ENCODE measurements around the gene OVOL1. TPM values are rescaled to one million over a fixed set of nuclear protein-coding genes. Genes with fewer than 3 reads are reported as not detected.
"Not testable (repeated sequence)": the region's sequence is repeated elsewhere in the genome, so short reads cannot be mapped to it uniquely, and the experiment has no call there.

Gene OVOL1
- total and polyA plus RNA-seq, 10 donors: 0.03 to 0.47 (median 0.10) TPM; not detected in 6

DNA sequence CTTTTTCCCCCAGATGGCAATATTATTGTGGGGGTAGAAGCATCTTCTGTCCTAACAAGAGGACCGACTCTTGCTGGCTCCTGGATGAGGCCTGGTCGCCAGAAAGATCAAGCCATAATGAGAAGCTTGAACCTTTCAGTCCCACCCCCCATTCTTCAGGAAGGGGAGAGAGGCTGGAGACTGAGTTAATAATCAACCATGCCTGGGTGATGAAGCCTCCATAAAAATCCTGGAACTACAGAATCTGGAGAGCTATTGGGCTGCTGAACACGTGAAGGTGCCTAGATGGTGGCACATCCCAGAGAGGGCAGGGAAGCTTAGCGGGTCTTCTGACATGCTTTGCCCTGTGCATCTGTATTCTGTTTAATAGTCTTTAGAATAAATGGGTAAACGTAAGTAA, 22.4 kb upstream of the OVOL1 start:
- intact Hi-C loops (cut with DNase I; ENCODE audit: low total_unique reads): no loop called here
- TF ChIP-seq POLR2AphosphoS5 (IDR thresholded peaks at IDR 0.05): no peak
- TF ChIP-seq, protein P1, sequence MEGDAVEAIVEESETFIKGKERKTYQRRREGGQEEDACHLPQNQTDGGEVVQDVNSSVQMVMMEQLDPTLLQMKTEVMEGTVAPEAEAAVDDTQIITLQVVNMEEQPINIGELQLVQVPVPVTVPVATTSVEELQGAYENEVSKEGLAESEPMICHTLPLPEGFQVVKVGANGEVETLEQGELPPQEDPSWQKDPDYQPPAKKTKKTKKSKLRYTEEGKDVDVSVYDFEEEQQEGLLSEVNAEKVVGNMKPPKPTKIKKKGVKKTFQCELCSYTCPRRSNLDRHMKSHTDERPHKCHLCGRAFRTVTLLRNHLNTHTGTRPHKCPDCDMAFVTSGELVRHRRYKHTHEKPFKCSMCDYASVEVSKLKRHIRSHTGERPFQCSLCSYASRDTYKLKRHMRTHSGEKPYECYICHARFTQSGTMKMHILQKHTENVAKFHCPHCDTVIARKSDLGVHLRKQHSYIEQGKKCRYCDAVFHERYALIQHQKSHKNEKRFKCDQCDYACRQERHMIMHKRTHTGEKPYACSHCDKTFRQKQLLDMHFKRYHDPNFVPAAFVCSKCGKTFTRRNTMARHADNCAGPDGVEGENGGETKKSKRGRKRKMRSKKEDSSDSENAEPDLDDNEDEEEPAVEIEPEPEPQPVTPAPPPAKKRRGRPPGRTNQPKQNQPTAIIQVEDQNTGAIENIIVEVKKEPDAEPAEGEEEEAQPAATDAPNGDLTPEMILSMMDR (IDR thresholded peaks at IDR 0.05 in 8 of 11, conservative IDR thresholded peaks at IDR 0.05 in 3 of 11): no peak
- TF ChIP-seq POLR2A (IDR thresholded peaks at IDR 0.05): no peak
- WGBS, 5 donors: 82 to 92% (median 89%) methylated on average over 5 of the region's 5 CpGs
- H3K27ac ChIP-seq: no peak overlapping the region
- H3K4me1 ChIP-seq: peaks cover 0 to 7% (median 1%) of the 10 kb centered on the region in 6 donors
- DNase-seq: no peak
- peaks cover 0 to 15% (median 0%) of the 10 kb centered on the region in 7 donors for H3K27me3 ChIP-seq (replicated peaks in 1 of 7)
- no peak overlapping the region for H3K4me3 ChIP-seq
- H3K9me3 ChIP-seq: no peaks in the 10 kb centered on the region
- no peaks in the 10 kb centered on the region for H3K36me3 ChIP-seq

DNA sequence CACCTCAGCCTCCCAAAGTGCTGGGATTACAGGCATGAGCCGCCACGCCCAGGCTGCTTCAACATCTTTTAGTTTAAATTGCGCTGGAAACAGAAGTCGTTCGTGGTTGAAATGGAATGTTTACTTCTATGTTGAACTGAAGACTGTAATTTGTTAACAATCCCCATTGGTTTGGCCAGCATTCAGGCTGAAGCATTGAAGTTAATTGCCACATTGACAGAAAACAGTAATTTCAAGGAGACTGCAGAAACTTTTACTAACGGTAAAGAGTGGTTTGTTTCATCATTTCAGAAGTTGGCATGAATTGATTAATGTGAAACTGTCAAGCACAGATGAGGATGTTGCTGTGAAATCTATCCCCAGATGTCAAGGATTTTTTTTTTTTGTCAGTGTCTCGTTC, 20.3 kb upstream of the OVOL1 start:
- intact Hi-C loops (cut with DNase I; ENCODE audit: low total_unique reads): no loop called here
- Histone ChIP-seq H3K9me3 (no peaks in the 10 kb centered on the region), H3K4me3 (no peak overlapping the region), H3K4me1 (peaks cover 0 to 19% (median 9%) of the 10 kb centered on the region in 6 donors), H3K36me3 (no peaks in the 10 kb centered on the region), H3K27ac (no peak overlapping the region), H3K27me3 (replicated peaks in 1 of 7) (no peaks in the 10 kb centered on the region)
- DNase-seq: no peak
- 28 to 57% (median 47%) methylated on average over 7 of the region's 7 CpGs for WGBS, 5 donors
- TF ChIP-seq, protein P1 (IDR thresholded peaks at IDR 0.05 in 8 of 11, conservative IDR thresholded peaks at IDR 0.05 in 3 of 11): no peak
- TF ChIP-seq POLR2A (IDR thresholded peaks at IDR 0.05): no peak
- TF ChIP-seq POLR2AphosphoS5 (IDR thresholded peaks at IDR 0.05): no peak

DNA sequence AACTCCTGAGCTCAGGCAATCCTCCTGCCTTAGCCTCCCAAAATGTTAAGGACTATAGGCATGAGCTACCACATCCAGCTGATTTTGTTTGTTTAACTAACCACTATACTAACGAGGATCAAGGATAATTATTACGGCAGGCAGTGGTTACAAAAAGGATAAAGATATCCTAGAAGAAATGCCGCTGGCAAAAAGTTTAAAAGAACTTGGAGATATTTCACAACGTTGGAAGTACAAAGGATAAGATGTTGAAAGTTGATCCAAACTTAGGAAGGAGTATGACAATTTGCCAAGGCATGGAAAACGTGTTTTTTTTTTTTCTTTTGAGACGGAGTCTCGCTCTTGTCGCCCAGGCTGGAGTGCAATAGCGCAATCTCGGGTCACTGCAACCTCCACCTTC, 19.5 kb upstream of the OVOL1 start:
- H3K4me3 ChIP-seq: no peak overlapping the region
- 73 to 85% (median 83%) methylated on average over 10 of the region's 10 CpGs for WGBS, 5 donors
- H3K9me3 ChIP-seq: no peaks in the 10 kb centered on the region
- H3K27me3 ChIP-seq (replicated peaks in 1 of 7): no peaks in the 10 kb centered on the region
- no peaks in the 10 kb centered on the region for H3K36me3 ChIP-seq
- intact Hi-C loops (cut with DNase I; ENCODE audit: low total_unique reads): no loop called here
- peaks cover 0 to 21% (median 9%) of the 10 kb centered on the region in 6 donors for H3K4me1 ChIP-seq
- TF ChIP-seq POLR2A (IDR thresholded peaks at IDR 0.05) (no peak), POLR2AphosphoS5 (IDR thresholded peaks at IDR 0.05) (no peak)
- TF ChIP-seq, protein P1 (IDR thresholded peaks at IDR 0.05 in 8 of 11, conservative IDR thresholded peaks at IDR 0.05 in 3 of 11): no peak
- no peak for DNase-seq
- no peak overlapping the region for H3K27ac ChIP-seq

DNA sequence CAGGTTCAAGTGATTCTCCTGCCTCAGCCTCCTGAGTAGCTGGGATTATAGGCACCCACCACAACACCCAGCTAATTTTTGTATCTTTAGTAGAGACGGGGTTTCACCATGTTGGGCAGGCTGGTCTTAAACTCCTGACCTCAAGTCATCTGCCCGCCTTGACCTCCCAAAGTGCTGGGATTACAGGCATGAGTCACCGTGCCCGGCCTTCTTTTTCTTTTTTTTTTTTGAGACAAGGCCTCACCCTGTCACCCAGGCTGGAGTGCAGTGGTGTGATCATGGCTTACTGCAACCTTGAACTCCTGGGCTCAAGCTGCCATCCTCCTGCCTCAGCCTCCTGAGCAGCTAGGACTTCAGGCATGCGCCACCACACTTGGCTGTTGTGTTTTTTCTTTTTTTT, 19.1 kb upstream of the OVOL1 start:
- H3K36me3 ChIP-seq; intact Hi-C loops (cut with DNase I; ENCODE audit: low total_unique reads); H3K4me3 ChIP-seq; H3K9me3 ChIP-seq; H3K27me3 ChIP-seq (replicated peaks in 1 of 7); H3K27ac ChIP-seq; DNase-seq: not testable (repeated sequence)
- WGBS, 5 donors: 67 to 86% (median 74%) methylated on average over 5 of the region's 5 CpGs
- peaks cover 0 to 25% (median 9%) of the 10 kb centered on the region in 6 donors for H3K4me1 ChIP-seq
